NT2/D1 (cell line): ENCODE data around the gene URB2.

Experiments
- DNase-seq: peaks from one replicate; pipeline ENCODE4 v3.0.0-alpha.2; 2011; ENCODE audit warnings: low read depth, low spot score
- H3K27me3 ChIP-seq: 2 replicates; pipeline ENCODE4 v1.6.0; 2011; ENCODE audit warnings: mild to moderate bottlenecking; ENCODE audit not compliant: insufficient read length, insufficient read depth
- H3K36me3 ChIP-seq: 2 replicates; pipeline ENCODE4 v1.6.1; 2011; ENCODE audit warnings: mild to moderate bottlenecking, low read length, mixed read lengths; ENCODE audit not compliant: insufficient read depth, insufficient read length
- H3K4me1 ChIP-seq: 2 replicates; pipeline ENCODE4 v1.5.1; 2011; ENCODE audit not compliant: insufficient read depth, insufficient read length
- H3K4me3 ChIP-seq: 2 replicates; pipeline ENCODE4 v1.5.1; 2011; ENCODE audit warnings: low read depth; ENCODE audit not compliant: insufficient read length
- H3K9ac ChIP-seq: 2 replicates; pipeline ENCODE4 v1.6.0; 2011; ENCODE audit warnings: low read depth; ENCODE audit not compliant: insufficient read length
- H3K9me3 ChIP-seq: 2 replicates; pipeline ENCODE4 v1.5.1; 2011; ENCODE audit warnings: mild to moderate bottlenecking, low read length; ENCODE audit not compliant: insufficient read depth
- SUZ12 ChIP-seq: IDR thresholded peaks from 2 replicates; pipeline ENCODE4 v1.6.1; 2011; ENCODE audit not compliant: insufficient read length, insufficient read depth; ENCODE audit errors: extremely low read depth
- YY1 ChIP-seq: IDR thresholded peaks from 2 replicates; pipeline ENCODE4 v1.6.1; 2011; ENCODE audit not compliant: insufficient read length, insufficient read depth
- ZNF274 ChIP-seq: IDR thresholded peaks from 2 replicates; pipeline ENCODE4 v1.6.1; 2011; ENCODE audit warnings: mild to moderate bottlenecking, low read depth, low read length

Gene URB2

GRCh38 chr1:229661022-229661877, 35.2 kb downstream of the URB2 start:
- DNase-seq, result peak; percentile 83
- H3K36me3 ChIP-seq, result peaks cover 81% of the 10 kb centered on the region
- H3K27me3 ChIP-seq, result no peaks in the 10 kb centered on the region
- H3K4me3 ChIP-seq, result no peak overlapping the region
- no peaks in the 10 kb centered on the region for H3K4me1 ChIP-seq
- no peaks in the 10 kb centered on the region for H3K9me3 ChIP-seq
- TF ChIP-seq SUZ12 (no peak), YY1 (no peak), ZNF274 (no peak)
- no peak overlapping the region for H3K9ac ChIP-seq

GRCh38 chr1:229661897-229662296, 35.9 kb downstream of the URB2 start:
- TF ChIP-seq SUZ12 (no peak), YY1 (no peak), ZNF274 (no peak)
- peaks cover 74% of the 10 kb centered on the region for H3K36me3 ChIP-seq
- DNase-seq, result no peak
- H3K4me1 ChIP-seq, result no peaks in the 10 kb centered on the region
- H3K9me3 ChIP-seq, result no peaks in the 10 kb centered on the region
- H3K4me3 ChIP-seq, result no peak overlapping the region
- H3K27me3 ChIP-seq, result no peaks in the 10 kb centered on the region
- H3K9ac ChIP-seq, result no peak overlapping the region

GRCh38 chr1:229664133-229664689, 38.2 kb downstream of the URB2 start:
- no peaks in the 10 kb centered on the region for H3K4me1 ChIP-seq
- peaks cover 51% of the 10 kb centered on the region for H3K36me3 ChIP-seq
- H3K9ac ChIP-seq, result no peak overlapping the region
- no peak for DNase-seq
- no peaks in the 10 kb centered on the region for H3K9me3 ChIP-seq
- no peak overlapping the region for H3K4me3 ChIP-seq
- no peak for TF ChIP-seq SUZ12
- TF ChIP-seq ZNF274, result no peak
- TF ChIP-seq YY1, result no peak
- no peaks in the 10 kb centered on the region for H3K27me3 ChIP-seq

- Histone ChIP-seq H3K27me3 (no peaks in the 10 kb centered on the region), H3K4me1 (no peaks in the 10 kb centered on the region), H3K36me3 (peaks cover 33% of the 10 kb centered on the region), H3K9me3 (no peaks in the 10 kb centered on the region), H3K9ac (no peak overlapping the region), H3K4me3 (no peak overlapping the region)
- DNase-seq, result no peak
- TF ChIP-seq YY1 (no peak), ZNF274 (no peak), SUZ12 (no peak)
These were observed 40.0 kb downstream of the URB2 start for GRCh38 chr1:229665912-229666558.

- H3K9me3 ChIP-seq, result no peaks in the 10 kb centered on the region
- H3K4me1 ChIP-seq, result no peaks in the 10 kb centered on the region
- H3K27me3 ChIP-seq, result no peaks in the 10 kb centered on the region
- TF ChIP-seq YY1 (no peak), SUZ12 (no peak), ZNF274 (no peak)
- peaks cover 27% of the 10 kb centered on the region for H3K36me3 ChIP-seq
- no peak overlapping the region for H3K9ac ChIP-seq
- H3K4me3 ChIP-seq, result no peak overlapping the region
- DNase-seq, result no peak
These were observed 40.5 kb downstream of the URB2 start for GRCh38 chr1:229666585-229666984.

- H3K9me3 ChIP-seq, result no peaks in the 10 kb centered on the region
- TF ChIP-seq ZNF274, result no peak
- no peak for TF ChIP-seq SUZ12
- no peak for TF ChIP-seq YY1
- no peak overlapping the region for H3K4me3 ChIP-seq
- no peak for DNase-seq
- H3K27me3 ChIP-seq, result no peaks in the 10 kb centered on the region
- no peak overlapping the region for H3K9ac ChIP-seq
- peaks cover 1% of the 10 kb centered on the region for H3K36me3 ChIP-seq
- no peaks in the 10 kb centered on the region for H3K4me1 ChIP-seq
These were observed 43.3 kb downstream of the URB2 start for GRCh38 chr1:229669333-229669732.

- Histone ChIP-seq H3K4me3 (no peak overlapping the region), H3K9me3 (no peaks in the 10 kb centered on the region), H3K36me3 (no peaks in the 10 kb centered on the region), H3K9ac (no peak overlapping the region), H3K27me3 (no peaks in the 10 kb centered on the region), H3K4me1 (no peaks in the 10 kb centered on the region)
- DNase-seq, result no peak
- TF ChIP-seq ZNF274, result no peak
- TF ChIP-seq YY1, result no peak
- TF ChIP-seq SUZ12, result no peak
These were observed 45.3 kb downstream of the URB2 start for GRCh38 chr1:229671310-229671709.
